Neutrophil (primary cell): ENCODE measurements around the gene DEFB123.

Source experiments
- H3K27ac ChIP-seq: fragments of 200-600 bp; sonication (generic); 2 replicates; pipeline ENCODE4 v1.5.1; 2016; ENCODE audit warnings: mild to moderate bottlenecking, moderate library complexity
- H3K27me3 ChIP-seq: fragments of 200-600 bp; sonication (generic); 2 replicates; pipeline ENCODE4 v1.6.0; 2016; ENCODE audit warnings: mild to moderate bottlenecking
- H3K36me3 ChIP-seq: fragments of 200-600 bp; sonication (generic); 2 replicates; pipeline ENCODE4 v1.5.1; 2017
- H3K4me1 ChIP-seq, 2 experiments: fragments of 200-600 bp in 1 of 2; sonication (generic) in 1 of 2; 1 replicate in 1 of 2; 2 replicates in 1 of 2; pipeline versions ENCODE4 v1.5.1 to v1.6.1; 2013 to 2016; ENCODE audit warnings: low read depth in 1 of 2, low read length in 1 of 2, mild to moderate bottlenecking in 1 of 2, moderate library complexity in 1 of 2; ENCODE audit not compliant: control insufficient read depth in 1 of 2, insufficient read depth in 1 of 2
- H3K4me3 ChIP-seq, 2 experiments: fragments of 200-600 bp in 1 of 2; sonication (generic) in 1 of 2; 1 replicate in 1 of 2; 2 replicates in 1 of 2; pipeline ENCODE4 v1.5.1; 2013 to 2016; ENCODE audit warnings: low read depth in 1 of 2, low read length in 1 of 2, mild to moderate bottlenecking in 1 of 2, moderate library complexity in 1 of 2
- H3K9me3 ChIP-seq: fragments of 200-600 bp; sonication (generic); 2 replicates; pipeline ENCODE4 v1.5.1; 2016
- CTCF ChIP-seq: fragments of 200-600 bp; sonication (generic); IDR thresholded peaks from 2 replicates; pipeline ENCODE4 v1.5.1; 2016; ENCODE audit warnings: antibody characterized with exemption

The DEFB123 gene

GRCh38 chr20:31476294-31476585 lies 35.8 kb downstream of the DEFB123 start:
- H3K4me1 ChIP-seq: no peaks in the 10 kb centered on the region
- H3K4me3 ChIP-seq: no peak overlapping the region
- no peak overlapping the region for H3K27ac ChIP-seq
- no peaks in the 10 kb centered on the region for H3K36me3 ChIP-seq
- peaks cover 83% of the 10 kb centered on the region for H3K27me3 ChIP-seq
- H3K9me3 ChIP-seq: no peaks in the 10 kb centered on the region
- TF ChIP-seq CTCF: no peak

DNA sequence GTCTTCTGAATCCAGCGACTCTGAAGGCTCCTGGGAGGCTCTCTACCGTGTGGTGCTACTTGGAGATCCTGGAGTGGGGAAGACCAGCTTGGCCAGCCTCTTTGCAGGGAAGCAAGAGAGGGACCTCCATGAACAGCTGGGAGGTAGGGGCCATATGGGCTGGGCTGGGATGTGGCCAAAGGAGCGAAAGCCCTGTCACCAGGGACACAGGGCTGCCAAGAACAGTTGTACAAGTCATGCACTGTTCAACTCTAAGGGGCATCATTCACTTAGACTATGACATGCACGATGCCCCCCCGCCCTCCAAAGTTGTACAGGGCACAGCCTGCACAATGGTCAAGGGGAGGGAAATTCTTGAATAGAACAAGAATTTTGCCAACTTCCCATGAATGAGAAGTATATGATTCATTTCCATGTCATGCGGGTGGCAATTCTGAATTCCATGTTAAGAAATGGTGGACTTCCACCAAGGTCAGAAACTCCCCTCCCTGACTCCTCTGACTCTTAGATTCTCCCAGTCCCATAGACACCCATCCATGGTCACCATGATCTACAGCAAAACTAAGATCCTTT lies 36.3 kb downstream of the DEFB123 start:
- H3K36me3 ChIP-seq: no peaks in the 10 kb centered on the region
- no peak overlapping the region for H3K27ac ChIP-seq
- no peak for TF ChIP-seq CTCF
- H3K4me3 ChIP-seq: no peak overlapping the region
- H3K4me1 ChIP-seq: no peaks in the 10 kb centered on the region
- H3K27me3 ChIP-seq: peaks cover 88% of the 10 kb centered on the region
- no peaks in the 10 kb centered on the region for H3K9me3 ChIP-seq

GRCh38 chr20:31484001-31484400 lies 43.6 kb downstream of the DEFB123 start:
- Histone ChIP-seq H3K27me3 (peaks cover 91% of the 10 kb centered on the region), H3K36me3 (no peaks in the 10 kb centered on the region), H3K4me1 (no peaks in the 10 kb centered on the region), H3K4me3 (no peak overlapping the region), H3K9me3 (no peaks in the 10 kb centered on the region), H3K27ac (no peak overlapping the region)
- no peak for TF ChIP-seq CTCF

DNA sequence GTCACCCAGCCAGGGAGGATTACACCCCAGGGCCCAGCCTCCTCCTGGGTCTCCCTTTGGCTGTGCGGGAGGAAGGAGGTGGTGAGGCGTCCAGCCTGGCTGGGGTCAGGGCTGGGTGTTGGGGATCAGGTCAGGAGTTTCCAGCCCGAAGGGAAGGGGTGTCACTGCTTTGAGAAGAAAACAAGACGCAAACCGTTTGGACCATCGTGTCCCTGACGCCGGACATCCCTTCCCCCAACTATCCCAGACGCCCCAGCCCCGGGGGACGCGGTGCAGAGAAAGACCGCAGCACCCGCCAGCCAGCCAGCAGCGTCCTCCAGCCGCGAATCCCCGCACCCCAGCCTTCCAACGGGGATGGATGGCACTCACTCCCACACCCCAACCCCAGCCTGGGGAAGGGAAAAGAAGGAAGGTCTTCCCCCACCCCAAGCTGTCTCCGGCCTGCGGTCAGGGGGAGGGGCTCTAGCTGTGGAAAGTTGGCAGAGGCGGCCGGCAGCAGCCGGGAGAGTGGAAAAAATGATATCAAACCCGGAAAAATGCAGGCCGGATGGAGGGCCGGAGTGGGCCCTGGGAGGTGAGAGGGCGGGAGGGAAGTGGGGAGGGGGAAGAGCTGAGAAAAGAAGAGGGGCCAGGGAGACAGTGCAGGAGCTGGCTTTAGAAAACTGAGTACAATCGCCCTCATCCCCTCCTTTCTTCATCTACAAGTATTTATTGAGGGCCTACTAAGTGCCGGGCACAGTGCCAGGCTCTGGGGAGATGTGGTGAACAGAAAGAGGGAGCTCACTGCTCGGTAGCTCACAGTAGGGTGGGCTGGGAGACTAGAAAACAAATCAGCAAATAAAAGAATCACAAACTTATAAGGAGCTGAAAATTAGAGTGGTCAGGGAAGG lies 45.3 kb downstream of the DEFB123 start:
- TF ChIP-seq CTCF: no peak
- Histone ChIP-seq H3K27ac (no peak overlapping the region), H3K27me3 (peaks cover 80% of the 10 kb centered on the region), H3K4me1 (no peaks in the 10 kb centered on the region), H3K36me3 (no peaks in the 10 kb centered on the region), H3K9me3 (no peaks in the 10 kb centered on the region), H3K4me3 (no peak overlapping the region)

DNA sequence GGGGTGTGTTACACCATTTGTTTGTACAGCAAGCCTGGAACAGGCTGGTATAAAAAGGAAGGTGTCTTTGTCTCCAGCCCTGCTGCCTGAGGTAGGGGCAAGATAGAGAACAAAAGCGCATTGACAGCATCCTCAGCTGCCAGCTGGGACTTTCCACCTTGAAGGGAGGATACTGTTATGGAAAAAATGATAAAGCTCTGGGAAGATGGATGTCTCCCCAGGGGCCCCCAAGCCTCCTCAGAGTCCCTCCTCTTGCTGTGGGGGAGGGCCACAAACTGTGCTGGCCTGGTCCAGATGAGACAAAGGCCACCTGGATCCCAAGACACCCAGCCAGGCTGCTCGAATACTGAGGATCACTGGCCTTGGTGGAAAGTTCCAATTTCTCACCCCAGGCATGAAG lies 47.7 kb downstream of the DEFB123 start:
- Histone ChIP-seq H3K4me1 (no peaks in the 10 kb centered on the region), H3K27ac (no peak overlapping the region), H3K4me3 (no peak overlapping the region), H3K27me3 (peaks cover 60% of the 10 kb centered on the region), H3K9me3 (no peaks in the 10 kb centered on the region), H3K36me3 (no peaks in the 10 kb centered on the region)
- TF ChIP-seq CTCF: no peak
